Hindlimb muscle (tissue), 1 donor: ENCODE data around the gene TSPAN12. TPM values are rescaled to one million over a fixed set of nuclear protein-coding genes. Genes with fewer than 3 reads are reported as not detected.
A peak's percentile ranks its signal among the peaks of the same experiment; 100 is the strongest.

Source experiments
- DNase-seq: peaks from one replicate; pipeline ENCODE4 v3.0.0-alpha.2; 2013
- polyA plus RNA-seq: library from polyadenylated mRNA; unstranded; fragments of 120-200 nt; gene quantifications from one replicate; pipeline ENCODE4 v1.2.1, GENCODE V29; 2013; ENCODE audit not compliant: insufficient read length

The TSPAN12 gene
- polyA plus RNA-seq, 1 donor: 57.2 TPM

GRCh38 chr7:120742372-120742771, 115.6 kb downstream of the TSPAN12 start:
- DNase-seq: no peak

DNA sequence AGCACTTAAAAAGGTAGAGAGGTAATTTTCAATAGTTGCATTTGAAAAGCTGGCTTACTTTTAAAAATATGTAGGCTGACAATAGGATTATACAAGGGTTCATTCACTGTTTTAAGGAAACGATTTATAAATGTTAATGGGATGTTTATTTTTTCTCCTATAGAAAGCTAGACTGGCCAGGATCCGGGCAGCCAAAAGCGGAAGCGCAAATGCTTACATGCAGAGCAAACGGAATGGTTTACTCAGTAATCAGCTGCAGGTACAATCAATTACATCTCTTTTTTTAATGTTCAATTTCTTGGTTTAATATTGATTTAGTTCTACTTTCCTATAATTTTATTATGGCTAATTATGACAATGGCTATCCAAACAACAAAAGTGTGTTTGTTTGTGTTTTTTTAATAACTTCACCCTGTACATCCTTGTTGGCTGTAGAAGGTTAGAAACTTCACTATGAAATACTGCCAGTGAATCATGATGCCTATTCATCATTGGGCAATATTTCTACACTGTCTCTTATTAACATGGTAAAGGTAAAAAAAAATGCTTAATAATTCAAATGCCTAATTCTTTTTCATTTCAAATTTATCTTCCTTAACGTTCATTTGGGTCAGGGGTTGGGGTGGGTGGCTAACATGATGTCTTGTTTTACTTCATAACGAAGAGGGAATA, 116.4 kb downstream of the TSPAN12 start:
- DNase-seq: no peak

DNA sequence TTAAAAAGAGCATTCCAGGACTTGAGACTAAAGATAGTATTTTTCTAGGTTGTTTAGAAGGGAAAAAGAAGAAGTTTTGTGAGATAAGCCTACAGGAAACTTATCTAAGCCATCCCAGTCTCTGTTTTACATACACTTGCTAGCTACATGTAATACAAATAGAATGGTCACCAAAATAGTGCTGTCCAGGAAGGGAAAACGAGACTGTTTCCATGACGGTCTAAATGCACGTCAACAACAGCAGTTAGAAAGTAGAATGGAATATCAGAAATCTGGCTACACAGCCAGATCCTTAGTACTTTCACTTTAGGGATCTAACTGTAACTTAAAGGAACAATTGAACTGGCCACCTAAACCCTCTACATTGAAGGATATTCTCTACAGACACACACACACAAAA, 117.6 kb downstream of the TSPAN12 start:
- DNase-seq: peak; percentile 74

GRCh38 chr7:120738816-120739215, 119.1 kb downstream of the TSPAN12 start:
- no peak for DNase-seq

Other genes starting within 250 kb of the TSPAN12 start
- 15.2 TPM for gene ING3, start 92.6 kb upstream of the TSPAN12 start, polyA plus RNA-seq
- 8.2 TPM for gene CPED1, start 130.6 kb upstream of the TSPAN12 start, polyA plus RNA-seq